SU-DHL-6 (cell line): ENCODE data around the gene PTPN1.

Experiments
- EZH2phosphoT487 ChIP-seq: fragments of 200-600 bp; sonication (generic), shearing (Covaris generic); conservative IDR thresholded peaks from 2 replicates; pipeline ENCODE4 v1.6.1; 2018; ENCODE audit warnings: mild to moderate bottlenecking, antibody characterized with exemption, low read length, moderate library complexity, mixed read lengths
- TF ChIP-seq, protein P1 (sequence below): fragments of 200-600 bp; sonication (generic); IDR thresholded peaks from one replicate; pipeline ENCODE4 v1.5.1; 2017; ENCODE audit warnings: antibody characterized with exemption, mild to moderate bottlenecking, low read length, moderate library complexity; ENCODE audit not compliant: insufficient read depth, poor library complexity, severe bottlenecking

DNA sequence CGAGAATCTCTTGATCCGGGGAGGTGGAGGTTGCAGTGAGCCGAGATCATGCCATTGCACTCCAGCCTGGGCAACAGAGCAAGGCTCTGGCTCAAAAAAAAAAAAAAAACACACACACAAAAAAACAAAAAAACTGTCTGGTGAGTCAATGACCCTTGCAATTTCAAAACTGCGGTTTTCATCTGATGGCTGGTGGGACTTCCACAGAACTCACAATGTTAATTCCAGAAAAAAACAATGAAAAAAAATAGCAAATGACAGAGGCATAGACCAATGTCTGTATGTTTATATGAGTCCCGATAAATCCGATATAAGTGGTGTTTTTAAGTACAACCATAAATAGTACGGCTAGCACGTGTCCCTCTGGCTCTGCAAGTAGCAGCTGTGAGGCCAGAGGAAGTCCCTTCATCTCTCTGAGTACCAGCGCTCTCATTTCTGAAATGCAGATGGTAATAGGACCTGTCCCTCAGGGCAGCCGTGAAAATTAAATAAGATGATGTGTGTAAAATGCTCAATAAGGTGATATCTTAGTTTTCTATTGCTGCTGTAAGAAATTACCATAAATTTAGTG, 21.9 kb upstream of the PTPN1 start:
- TF ChIP-seq, protein P1, sequence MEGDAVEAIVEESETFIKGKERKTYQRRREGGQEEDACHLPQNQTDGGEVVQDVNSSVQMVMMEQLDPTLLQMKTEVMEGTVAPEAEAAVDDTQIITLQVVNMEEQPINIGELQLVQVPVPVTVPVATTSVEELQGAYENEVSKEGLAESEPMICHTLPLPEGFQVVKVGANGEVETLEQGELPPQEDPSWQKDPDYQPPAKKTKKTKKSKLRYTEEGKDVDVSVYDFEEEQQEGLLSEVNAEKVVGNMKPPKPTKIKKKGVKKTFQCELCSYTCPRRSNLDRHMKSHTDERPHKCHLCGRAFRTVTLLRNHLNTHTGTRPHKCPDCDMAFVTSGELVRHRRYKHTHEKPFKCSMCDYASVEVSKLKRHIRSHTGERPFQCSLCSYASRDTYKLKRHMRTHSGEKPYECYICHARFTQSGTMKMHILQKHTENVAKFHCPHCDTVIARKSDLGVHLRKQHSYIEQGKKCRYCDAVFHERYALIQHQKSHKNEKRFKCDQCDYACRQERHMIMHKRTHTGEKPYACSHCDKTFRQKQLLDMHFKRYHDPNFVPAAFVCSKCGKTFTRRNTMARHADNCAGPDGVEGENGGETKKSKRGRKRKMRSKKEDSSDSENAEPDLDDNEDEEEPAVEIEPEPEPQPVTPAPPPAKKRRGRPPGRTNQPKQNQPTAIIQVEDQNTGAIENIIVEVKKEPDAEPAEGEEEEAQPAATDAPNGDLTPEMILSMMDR = no peak
- no peak for TF ChIP-seq EZH2phosphoT487
